Nucleus accumbens (tissue), 56 donors: ENCODE data around the gene TTC7B.

ENCODE experiments used
- DNase-seq, 56 donors: peaks; one replicate each; lab custom pipeline; 2025; lab: John Stamatoyannopoulos, UW

The TTC7B gene

DNA sequence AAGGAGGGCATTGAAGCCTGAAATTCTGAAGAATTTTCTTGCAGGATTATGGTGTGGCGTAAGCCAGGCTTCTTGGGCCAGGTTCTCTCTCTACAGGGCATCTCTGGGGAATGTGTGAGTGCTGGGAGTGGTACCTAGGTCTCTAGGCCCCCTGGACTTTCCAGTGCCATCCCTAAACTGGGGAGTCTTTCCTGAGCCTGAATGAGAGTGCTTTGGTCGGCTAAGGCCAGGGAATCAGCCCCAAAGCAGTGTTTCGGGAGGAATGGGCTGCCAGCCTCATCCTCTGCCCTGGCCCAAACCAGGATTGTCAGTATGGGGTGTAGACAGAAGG lies 325.5 kb downstream of the TTC7B start:
- no peak for DNase-seq

DNA sequence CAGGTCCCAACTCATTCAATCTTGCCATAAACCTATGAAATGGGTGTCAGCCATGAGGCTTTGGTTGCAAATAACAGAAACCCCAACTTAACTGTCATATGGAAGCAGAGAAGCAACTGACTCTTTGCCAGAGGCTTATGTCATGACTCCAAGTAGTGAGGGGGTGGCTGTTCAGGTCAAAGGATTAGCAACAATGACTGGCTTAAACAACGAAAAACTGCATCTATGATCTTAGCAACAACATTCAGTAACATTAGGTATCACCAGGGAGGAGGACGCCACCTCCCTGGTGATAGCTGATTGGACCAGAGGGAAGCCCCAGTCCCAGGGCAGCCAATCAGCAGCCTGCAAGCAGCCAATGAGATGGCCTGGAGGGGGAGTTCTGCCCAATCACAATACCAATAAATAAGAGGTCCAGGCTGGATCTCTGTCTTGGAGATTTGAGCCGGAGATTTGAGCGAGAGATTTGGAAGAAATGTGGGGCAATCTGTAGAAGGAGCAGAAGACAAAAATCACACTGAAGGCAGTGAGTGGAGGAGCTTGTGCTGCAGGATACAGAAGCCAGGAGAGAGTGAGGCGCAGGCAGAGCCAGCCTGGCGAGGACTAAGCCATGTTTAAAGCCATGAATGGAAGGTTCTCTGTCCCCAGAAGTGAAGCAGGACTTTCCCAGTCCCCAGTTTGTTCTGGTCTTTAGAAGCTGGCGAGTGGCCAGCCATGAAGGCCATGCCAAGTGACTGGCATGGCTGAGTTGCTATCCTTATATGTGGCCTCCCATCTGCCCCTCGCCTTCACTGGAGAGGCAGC lies 326.1 kb downstream of the TTC7B start:
- peak in 3 of 56 donors; percentile 13 to 43 (median 25) for DNase-seq

GRCh38 chr14:90489306-90489705 lies 326.9 kb downstream of the TTC7B start:
- DNase-seq: no peak

- DNase-seq: no peak
Measured at GRCh38 chr14:90488256-90488655, 328.0 kb downstream of the TTC7B start.

- no peak for DNase-seq
Measured at GRCh38 chr14:90487462-90487861, 328.8 kb downstream of the TTC7B start.

GRCh38 chr14:90487031-90487430 lies 329.2 kb downstream of the TTC7B start:
- peak in 4 of 56 donors; percentile 12 to 29 (median 24) for DNase-seq

DNA sequence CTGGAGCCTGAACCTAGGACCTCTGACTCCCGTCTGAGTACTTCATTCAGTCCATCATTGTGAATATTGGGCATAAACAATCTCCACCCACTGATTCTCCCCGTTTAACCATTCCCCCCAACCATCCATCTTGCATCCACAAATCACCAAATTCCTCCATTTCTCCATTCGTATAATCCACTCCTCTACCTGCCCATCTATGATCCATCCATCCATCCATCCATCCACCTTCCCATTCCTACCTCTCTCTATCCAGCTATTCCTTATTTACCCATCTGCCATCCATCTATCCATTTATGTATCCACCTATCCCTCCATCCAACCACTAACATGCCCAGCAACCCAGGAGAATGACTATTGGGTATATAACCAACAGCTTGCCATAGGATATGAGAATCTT lies 331.9 kb downstream of the TTC7B start:
- no peak for DNase-seq

DNA sequence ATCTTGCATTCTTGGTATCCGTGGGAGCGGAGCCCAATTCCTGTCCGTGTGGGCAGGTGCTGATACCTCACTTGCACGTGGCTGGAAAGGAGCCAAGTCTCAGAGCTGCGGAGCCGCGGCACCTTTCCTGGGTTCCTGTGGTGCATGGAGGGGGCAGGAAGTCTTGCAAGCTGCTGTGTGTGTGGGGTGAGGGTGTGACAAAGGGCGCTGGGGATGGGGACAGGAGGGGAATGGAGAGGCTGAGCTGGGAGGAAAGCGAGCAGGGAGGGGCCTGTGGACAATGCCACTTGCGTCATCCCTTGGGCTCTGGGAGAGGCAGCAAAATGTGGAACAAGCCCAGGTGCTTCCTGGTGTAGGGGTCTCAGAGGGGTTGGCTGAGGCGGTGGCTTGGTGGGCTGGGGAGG lies 332.7 kb downstream of the TTC7B start:
- peak in 2 of 56 donors; percentile 6 to 14 for DNase-seq

GRCh38 chr14:90483117-90483516 lies 333.1 kb downstream of the TTC7B start:
- DNase-seq: no peak

- DNase-seq: no peak
Measured at GRCh38 chr14:90475298-90475697, 340.9 kb downstream of the TTC7B start.
